GM18951 (cell line): Measurements from ENCODE around the gene RAD51B.

ENCODE experiments used
- POLR2A ChIP-seq: IDR thresholded peaks from 4 replicates; pipeline ENCODE4 v1.6.1; 2011; ENCODE audit warnings: mild to moderate bottlenecking; ENCODE audit not compliant: insufficient read length, insufficient read depth; ENCODE audit errors: extremely low read depth
- in situ Hi-C: fragments of 300-500 bp; cut with MboI; formaldehyde crosslinking; loops from one replicate; pipeline ENCODE4 v1.12.0; 2022; ENCODE audit warnings: low sequenced_read_pairs, mixed read lengths, inconsistent platforms; ENCODE audit not compliant: unreplicated experiment

The RAD51B gene

DNA sequence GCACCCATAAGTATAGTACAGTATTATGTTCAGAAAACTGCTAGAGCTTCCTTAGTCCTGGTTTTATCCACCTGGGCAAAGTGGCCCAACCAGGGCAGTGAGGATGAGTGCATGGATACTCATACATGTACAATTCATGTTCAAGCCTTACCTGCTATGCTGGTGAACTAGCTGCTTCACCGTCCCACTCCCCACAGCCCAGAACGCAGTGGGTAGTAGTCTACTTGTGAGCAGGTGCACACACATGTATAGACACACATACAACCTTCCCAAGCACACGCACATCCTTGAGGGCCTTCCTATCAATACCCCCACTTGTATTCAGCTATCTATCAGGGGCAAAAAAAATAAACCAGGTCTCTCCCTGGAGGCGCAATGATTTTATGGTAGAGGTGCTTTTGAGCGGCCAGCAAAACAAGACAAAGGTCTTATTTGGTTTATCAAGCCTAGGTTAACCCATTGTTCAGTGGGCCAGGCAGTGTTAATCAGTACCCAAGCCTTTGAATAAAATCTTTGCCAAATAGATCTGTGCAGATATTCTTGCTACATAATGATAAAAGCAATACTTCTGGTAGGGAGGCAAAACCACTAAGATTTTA is 903.5 kb downstream of the RAD51B start:
- in situ Hi-C loops, result no loop called here
- no peak for TF ChIP-seq POLR2A

DNA sequence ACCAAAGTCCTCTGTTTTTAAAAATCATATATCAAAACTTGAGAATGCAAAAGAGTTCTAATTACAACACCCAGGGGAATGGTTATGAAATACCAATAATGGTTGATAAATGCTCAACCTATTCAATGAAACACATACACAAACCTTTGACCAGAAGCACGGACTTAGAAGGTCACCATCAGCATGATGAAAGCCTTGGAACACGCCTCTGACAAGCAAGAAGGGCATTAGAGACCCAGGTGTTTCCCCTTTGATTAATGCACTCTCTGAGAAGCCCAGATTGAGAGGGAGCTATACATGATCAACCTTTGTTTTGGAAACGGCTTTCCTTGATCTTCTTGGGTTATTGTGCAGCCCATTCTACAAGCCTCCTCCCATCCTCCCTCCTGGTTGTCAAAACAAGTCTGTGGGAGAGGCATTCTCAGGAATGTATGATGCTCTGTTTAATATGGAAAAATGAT is 904.3 kb downstream of the RAD51B start:
- in situ Hi-C loops, result no loop called here
- no peak for TF ChIP-seq POLR2A

DNA sequence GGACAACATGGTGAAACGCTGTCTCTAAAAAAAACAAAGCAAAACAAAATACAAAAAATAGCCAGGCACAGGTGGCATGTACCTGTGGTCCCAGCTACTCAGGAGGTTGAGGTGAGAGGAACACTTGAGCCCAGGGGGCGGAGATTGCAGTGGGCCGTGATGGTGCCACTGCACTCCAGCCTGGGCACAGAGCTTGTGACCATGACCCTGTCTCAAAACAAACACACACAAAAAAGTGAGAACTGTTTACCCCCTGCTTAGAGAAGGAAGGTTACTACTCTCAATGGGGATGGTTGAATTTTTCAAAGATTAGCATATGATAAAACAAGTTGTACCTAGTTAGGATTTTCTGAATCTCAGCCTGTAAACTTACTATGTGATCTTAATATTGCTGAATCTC is 905.3 kb downstream of the RAD51B start:
- no peak for TF ChIP-seq POLR2A
- in situ Hi-C loops, result no loop called here

DNA sequence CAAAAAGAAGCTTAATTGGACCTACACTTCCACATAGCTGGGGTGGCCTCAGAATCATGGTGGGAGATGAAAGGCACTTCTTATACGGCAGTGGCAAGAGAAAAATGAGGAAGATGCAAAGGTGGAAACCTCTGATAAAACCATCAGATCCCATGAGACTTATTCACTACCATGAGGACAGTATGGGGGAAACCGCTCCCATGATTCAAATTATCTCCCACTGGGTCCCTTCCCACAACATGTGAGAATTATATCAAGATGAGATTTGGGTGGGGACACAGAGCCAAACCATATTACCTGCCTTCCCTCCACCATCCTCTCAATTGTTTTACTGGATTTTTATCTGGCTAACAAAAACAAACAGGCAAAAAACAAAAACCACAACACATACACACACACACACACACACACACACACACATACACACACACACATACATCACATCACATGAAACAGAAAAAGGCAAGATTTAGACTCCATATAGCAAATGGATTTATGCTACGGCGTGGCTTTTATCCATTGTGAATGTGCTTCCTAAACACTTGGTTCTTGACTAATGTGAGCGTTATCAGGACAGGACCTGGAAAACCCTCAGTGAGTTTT is 906.6 kb downstream of the RAD51B start:
- in situ Hi-C loops, result no loop called here
- no peak for TF ChIP-seq POLR2A

DNA sequence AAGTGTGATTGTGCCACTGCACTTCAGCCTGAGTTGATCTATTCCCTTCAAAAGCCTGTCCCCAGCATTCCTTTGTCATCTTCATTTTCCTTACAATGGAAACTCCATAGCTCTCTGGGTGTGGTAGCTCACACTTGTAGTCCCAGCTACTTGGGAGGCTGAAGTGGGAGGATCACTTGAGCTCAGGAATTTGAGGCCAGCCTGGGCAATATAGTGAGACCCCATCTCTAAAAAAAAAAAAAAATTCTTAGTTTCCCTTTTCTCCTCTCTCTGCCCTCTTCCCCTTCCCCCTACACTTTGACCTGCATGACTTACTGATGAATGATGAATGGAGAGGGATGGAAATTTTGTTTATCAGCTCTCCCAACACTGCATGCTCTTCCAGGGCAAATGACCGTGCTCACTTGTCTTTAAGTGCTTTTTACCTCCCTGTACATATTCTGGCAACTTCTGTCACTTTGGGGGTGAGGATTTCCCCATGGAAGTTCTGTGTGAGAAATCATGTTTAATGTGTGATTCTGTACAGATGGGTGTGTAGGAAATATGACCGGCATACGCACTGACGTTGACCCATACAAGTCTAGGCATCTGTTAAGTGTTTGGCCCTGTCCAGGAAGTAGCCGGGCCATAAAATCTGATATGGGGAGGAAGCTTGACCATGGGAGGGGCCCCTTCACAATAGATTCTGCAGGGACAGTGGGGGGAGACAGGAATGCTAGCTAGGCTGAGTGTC is 907.9 kb downstream of the RAD51B start:
- in situ Hi-C loops, result no loop called here
- no peak for TF ChIP-seq POLR2A

DNA sequence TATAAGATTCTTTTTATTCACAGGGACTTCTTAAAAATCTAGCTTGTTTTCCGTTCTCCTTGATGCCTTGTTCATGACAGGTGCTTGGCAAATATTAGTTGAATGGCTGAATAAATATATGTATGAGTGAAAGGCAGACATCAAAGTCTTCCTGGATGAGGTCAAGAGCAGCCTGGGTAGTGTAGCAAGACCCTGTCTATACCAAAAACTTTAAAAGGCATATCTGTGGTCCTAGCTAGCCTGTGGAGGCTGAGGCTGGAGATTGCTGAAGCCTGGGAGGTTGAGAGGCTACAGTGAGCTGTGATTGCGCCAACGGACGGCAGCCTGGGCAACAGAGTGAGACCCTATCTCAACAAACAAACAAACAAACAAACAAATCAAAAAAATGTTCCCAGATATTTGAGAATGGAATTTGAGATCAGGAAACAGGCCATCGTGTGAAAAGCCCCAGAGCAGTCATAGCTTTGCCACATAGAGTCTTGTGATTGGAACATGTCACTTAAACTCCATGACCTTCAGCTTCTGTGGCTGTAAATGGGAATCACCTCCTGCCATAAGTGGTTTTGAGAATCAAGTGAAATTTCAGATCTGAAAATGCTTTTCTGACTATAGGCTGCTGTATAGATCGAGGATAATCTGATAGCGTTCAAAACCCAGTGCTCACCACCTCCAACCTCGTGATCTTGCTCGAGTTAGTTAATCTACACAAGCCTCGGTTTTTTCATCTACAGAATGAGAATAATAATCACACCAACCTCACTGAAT is 908.9 kb downstream of the RAD51B start:
- TF ChIP-seq POLR2A, result no peak

DNA sequence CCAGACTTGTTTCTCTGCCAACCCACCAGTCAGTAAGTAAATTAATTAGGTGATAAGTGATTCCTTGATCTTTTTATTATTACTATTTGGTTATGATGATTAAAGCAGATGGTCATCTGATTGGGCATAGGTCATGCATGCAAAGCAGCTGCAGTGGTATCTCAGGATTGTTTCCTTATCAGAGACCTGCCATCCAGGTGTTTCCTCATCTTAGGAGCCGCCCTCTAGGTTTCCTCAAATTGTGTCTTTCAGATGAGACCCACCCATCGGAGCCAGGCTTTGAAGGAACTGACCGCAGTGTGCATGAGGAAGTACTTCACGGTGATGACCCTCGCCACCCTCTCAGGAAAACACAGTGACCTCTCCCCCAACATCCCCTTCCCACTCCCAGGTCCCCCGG is 910.0 kb downstream of the RAD51B start:
- in situ Hi-C loops, result no loop called here
- TF ChIP-seq POLR2A, result no peak

More for the DNA sequence above, 908.9 kb downstream of the RAD51B start:
- in situ Hi-C loops, result no loop called here

DNA sequence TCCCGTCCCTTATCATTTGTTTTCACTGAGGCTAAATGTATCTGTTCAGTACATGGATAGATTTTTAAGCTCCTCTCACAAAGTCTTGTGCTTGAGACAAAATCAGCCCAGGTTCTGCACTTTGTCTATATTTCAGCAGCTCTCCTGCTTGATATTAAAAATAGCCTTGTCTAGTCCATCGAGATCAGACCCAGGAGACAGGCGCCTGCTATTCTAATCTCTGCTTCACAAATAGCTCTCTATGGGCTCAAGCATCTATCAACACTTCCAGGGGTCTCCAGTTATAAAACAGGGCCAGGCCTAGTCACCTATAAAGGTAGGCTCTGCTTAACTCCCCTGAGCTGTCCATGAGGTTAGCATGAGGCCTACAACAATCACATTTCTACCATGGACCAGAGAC is 910.8 kb downstream of the RAD51B start:
- no peak for TF ChIP-seq POLR2A
- in situ Hi-C loops, result no loop called here

DNA sequence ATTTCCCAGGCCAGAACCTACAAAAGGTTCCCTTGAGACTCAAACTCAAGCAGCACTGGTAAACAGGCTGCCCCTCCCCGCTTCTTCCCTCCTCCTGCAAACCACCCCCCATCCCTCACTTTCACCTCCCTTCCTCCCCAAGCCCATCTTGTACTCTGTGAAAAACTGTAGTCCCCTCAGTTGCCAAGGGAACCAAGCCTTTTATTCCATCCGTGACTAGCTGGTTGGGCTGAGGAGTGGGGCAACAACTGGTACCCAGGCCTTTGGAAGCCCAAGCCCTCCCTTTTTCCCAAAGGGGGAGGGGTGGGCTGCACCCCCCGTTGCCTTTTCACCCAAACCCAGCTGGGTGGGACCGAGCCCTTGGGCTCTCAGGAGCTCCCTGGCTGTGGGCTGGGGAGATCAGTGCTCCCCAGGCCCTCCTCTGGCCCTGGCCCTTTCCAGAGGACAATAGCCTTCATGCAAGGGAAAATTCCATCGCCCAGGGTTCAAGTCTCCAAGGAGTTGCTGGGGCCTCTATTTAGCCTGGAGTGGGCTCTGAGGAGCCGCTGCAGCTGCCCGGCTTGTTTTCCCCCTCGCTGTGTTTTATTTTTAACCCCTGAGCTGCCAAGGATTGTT is 911.3 kb downstream of the RAD51B start:
- in situ Hi-C loops, result no loop called here
- no peak for TF ChIP-seq POLR2A

DNA sequence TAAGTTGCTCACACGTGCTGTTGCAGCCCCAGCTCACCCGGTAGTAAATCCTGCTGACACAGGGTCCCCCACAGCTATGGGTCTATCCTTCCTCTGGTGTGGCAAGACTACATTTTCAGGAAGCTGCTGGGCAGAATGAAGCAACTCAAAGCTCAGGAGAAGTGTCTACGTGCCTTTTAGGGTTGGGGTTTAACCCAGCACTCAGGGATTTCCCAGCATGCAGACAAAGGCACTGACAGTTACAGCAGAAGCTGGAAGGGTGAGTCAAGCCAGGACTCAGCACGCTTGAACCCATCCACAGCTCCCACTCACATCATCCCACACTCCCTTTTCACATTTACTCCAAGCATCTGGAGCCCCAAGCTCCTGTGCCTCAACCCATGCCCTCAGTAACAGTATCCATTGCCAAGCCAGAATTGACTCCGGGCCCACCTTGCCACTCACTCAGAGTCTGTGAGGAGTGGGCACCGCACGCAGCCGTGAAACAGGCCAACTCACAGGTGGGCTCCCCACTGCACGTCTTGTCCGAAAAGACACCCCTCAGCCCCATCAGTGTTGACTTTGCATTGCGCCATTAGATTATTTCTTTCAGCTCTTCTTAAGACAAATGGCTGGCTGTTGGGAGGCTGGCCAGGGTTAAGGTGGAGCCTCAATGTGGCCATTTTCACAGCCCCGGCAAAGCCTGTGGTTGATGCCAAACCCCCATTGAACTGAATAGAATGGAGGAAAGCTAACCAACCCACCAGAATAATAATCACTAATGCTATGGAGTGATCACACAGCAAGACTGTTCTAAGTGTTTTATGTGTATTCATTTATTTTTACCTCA is 913.7 kb downstream of the RAD51B start:
- no peak for TF ChIP-seq POLR2A
- in situ Hi-C loops, result no loop called here

DNA sequence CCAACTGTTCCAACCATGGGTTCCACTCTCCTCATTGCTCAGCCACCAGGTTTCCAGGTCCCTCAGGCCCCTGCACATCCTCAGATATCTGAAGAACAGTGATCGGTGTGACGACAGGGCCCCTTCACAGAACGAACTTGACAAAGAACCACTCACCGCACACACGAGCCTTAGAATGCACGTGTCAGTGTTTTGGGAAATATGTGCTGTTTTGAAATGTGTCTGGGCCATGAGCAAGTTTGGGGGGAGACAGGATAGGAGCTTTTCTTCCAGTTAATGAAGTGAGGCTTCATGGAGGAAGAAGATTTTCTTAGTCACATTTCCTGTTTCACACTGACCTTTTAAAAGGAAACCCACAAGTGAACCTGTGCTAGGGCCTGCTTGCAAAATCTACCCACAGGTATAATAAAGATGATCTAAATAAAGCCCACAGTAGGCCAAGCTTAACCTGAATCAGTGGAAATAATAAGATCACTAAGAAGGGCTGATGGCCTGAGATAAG is 914.7 kb downstream of the RAD51B start:
- in situ Hi-C loops, result no loop called here
- TF ChIP-seq POLR2A, result no peak

DNA sequence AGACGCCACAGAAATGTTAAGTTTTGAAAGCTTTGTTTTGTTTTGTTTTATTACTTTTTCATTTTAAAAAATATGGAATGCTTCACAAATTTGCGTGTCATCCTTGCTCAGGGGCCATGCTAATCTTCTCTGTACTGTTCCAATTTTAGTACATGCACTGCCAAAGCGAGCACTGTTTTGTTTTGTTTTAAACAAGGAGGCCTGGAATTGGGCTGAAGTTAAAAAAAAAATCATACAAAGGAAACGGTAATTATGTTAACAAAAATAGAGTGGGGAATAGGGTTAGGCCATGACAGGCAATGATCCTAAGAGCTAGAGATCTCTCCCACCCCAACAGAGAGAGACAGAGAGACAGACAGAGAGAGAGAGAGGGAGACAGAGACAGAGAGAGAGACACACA is 916.3 kb downstream of the RAD51B start:
- no peak for TF ChIP-seq POLR2A
- in situ Hi-C loops, result no loop called here

DNA sequence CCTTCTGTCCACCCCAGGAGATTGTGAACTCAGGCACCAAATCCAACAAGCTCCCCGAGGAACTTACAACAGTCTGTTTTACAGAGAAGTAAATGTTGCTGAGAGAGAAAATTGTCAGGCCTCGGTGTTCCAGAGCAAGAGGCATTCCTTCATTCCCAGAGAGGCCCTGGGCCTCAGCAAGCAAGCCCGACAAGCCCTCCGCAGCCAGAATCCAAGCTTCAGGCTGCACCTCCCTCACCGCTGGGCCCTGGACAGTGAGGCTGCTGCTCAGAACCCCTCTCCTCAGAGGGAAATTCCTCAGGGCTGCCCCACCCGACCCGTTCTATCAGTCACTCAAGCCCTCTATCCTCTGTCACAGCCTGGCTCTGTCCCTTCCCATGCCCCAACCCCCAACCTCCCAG is 916.9 kb downstream of the RAD51B start:
- TF ChIP-seq POLR2A, result no peak

More for the DNA sequence above, 916.9 kb downstream of the RAD51B start:
- in situ Hi-C loops, result no loop called here
